SK-N-DZ (cell line): ENCODE data around the gene MRPS35.
"Not testable (repeated sequence)": the region's sequence is repeated elsewhere in the genome, so short reads cannot be mapped to it uniquely, and the experiment has no call there.

Experiments
- DNase-seq: peaks from one replicate; pipeline ENCODE4 v3.0.0-alpha.2; 2015; ENCODE audit warnings: low spot score

MRPS35 gene

DNA sequence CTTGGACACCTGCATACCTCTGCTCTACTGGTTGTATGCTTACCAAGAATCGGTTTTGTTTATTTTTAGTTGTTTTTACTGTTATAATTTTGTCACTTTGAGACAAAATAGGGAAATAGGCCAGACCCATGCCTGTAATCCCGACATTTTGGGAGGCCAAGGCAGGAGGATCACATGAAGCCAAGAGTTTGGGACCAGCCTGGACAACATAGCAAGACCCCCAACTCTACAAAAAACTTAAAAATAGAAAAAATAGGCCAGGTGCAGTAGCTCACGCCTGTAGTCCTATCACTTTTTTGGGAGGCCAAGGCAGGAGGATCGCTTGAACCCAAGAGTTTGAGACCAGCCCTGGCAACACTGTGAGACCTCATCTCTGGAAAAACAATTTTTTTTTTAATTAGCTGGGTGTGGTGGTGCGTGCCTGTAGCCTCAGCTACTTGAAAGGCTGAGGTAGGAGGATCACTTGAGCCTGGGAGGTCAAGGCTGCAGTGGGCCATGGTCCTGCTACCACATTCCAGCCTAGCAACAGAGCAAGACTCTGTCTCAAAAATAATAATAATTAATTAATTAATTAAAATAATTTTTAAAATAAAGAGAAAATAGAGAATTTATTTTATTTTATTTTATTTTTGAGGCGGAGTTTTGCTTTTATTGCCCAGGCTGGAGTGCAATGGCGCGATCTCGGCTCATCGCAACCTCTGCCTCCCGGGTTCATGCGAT lies 1.3 kb upstream of the MRPS35 start:
- DNase-seq = no peak

DNA sequence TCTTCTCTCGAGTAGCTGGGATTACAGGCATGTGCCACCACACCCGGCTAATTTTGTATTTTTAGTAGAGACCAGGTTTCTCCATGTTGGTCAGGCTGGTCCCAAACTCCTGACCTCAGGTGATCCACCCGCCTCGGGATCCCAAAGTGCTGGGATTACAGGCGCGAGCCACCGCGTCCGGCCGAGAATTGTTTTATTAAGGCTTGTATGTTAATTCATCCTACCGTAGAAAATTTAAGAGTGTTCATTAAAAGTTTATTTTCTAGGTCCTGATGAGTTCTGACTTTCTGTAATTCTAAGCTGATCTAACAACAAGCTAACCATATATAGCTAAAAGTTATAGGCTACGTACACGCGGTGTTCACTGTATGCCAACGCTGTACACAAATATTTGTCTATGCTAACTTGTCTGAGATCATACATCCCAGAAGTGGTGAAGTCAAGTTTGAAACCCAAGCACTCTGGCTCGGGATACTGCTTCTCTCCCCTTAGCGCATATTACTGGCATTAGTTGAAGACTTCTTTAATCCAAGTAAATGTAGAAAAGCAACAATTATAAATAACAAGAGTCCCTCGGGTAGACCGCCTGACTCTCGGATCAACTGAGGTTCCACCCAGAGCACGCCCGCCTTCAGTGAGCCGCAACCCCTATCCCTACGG lies 570 bp upstream of the MRPS35 start:
- DNase-seq = no peak

DNA sequence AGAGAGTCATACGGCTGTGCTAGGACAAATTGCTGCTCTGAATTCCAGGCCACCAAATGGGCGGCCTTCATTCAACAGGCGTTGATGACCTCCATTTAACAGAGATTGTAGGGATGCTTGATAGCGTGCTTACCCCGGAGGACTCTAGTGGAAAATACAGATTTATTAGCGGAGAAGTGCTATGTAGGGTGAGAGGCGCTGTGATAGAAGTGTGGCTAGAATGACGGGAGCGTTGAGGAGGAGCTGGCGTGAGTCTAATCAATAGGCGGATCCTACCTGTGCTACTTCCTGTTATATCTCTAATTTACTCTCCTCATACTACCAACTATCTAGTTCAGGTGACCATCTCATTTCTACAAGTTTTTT lies 668 bp downstream of the MRPS35 start:
- DNase-seq = peak; percentile 47

DNA sequence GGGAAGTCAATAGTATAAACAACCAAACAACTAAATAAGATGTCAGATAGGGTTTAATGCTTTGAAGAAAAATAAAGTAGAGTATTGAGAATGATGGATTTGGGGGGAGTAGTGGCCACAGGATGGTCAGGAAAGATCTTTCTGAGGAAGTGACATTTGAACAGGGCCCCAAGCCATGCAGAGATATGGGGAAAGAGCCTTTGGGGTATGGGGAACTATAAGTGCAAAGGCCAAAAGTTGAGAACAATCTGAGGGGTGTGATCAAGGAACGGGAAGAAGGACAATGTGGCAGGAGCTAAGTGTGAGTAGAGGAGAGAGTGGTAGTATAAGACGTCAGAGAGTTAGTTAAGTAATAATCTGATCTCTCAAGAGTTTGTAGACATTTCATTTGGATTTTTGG lies 1.3 kb downstream of the MRPS35 start:
- no peak for DNase-seq

DNA sequence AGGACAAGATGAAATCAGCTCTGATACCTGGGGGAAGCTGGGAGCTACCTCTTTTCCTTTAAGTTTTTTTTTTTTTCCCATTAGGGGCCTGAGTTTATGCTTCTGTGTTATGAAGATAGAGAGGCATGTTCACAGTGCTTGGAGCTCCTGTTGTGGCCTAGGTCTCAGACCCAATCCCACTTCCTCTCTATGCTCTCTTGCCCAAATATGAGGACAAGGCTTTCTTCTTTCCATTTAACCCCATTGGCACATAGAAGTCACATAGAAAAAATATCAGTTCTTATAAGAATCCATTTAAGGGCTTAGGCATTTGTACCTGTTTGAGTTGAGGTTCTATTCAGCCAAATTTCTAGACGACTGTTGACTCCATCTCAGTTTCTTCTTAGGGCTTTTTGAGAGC lies 12.6 kb downstream of the MRPS35 start:
- no peak for DNase-seq

DNA sequence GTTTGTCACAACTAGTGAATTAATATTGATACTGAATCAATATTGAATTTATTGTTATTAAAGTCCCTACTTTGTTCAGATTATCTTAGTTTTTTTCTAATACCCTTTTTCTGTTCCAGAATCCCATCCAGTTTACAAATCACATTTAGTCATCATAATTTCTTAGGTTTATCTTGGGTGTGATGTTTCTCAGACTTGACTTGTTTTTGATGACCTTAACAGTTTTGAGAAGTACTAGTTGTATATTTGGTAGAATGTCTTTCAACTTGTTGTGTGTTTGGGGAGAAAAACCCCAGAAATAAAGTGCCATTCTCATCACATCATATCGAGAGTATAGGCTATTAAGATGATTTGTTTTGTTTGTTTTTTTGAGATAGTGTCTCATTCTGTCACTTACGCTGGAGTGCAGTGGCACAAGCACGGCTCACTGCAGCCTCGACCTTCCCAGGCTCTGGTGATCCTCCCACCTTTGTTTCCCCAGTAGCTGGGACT lies 19.5 kb downstream of the MRPS35 start:
- no peak for DNase-seq

DNA sequence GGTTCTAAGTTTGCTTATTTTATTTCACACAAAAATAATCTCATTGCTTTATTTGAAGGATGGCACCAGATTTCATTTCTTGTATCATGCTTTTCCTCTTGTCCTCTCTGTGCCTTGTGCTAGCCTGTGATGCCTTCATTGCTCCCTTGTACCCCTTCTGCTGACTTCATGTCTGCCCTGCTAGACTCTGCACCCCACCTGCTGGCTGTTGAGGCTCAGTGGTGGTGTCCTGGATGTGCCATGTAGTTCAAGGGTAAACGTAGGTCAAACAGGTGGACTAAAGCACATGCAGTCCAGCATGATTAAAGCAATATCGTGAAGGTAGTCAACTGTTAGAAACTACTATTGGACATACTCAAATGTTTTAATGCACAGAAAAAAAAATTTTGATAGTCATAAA lies 21.6 kb downstream of the MRPS35 start:
- peak; percentile 13 for DNase-seq

DNA sequence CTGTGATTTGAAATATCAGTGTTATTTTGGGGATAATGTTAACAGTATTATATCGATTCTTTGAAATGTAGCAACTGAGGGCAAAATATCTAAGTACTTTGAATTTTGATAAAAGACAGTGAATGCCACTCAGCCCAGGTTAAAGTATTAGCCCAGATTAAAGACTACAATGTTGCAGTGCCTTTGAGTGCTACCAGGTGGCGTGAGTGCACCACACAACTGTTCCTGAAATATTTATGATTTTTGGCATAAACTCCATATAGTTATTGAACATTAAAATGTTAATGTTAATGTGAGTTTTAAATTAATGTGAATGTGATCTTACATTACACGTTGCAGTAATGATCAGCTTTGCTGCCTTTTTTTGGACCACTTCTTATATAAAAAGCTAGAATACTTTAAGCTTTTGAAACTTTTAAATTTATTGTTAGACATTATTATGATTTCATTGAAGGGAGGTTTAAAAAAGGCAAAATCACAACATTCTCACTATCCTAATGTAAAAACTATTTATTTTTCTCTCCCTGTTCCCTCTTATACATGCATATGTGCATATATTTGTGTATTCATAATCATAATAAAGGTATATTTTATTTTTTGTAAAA lies 22.5 kb downstream of the MRPS35 start:
- DNase-seq = peak; percentile 18

DNA sequence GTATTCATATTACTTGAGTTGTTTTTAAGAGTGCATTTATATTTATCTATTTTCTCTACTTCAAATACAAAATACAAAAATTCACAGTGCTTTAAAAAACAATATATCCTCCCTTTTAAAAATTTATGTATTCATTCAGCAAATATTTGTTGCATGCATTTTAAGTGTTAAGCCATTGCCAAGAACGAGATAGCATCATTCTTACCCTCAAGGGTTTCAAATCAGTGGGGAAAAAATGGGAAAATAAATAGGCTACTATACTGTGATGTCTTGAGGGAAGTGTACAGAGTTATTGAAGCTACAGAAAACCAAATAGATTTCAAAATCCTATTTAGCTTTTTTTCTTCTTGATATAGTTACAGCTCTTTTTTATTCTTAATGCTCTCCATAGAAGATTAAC lies 23.2 kb downstream of the MRPS35 start:
- no peak for DNase-seq

DNA sequence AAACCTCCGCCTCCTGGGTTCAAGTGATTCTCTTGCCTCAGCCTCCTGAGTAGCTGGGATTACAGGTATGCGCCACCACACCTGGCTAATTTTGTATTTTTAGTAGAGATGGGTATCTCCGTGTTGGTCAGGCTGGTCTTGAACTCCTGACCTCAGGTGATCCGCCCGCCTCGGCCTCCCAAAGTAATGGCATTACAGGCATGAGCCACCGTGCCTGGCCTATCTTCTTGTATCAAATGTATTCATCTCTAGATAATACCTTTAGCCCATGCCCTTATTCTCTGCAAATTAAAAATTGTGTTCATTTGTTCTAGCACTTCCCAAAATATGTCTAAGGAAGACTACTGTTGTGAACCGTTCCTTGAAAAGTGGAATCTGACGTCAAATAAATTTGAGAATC lies 23.7 kb downstream of the MRPS35 start:
- not testable (repeated sequence) for DNase-seq

DNA sequence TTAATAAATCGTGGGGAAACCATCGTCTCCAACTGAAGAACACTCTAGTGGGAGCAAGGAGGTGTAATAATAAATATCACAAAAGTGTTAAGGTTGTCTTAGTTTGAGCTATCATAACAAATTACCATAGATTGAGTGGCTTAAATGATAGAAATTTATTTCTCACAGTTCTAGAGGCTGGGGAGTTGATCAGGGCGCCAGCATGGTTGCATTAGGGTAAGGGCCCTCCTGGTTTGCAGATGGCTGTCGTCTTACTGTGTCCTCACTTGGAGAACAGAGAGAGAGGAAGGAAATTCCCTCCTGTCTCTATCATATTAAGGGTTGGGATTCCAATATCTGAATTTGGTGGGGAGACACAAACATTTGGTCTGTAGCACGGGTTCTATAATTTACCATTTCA lies 33.0 kb downstream of the MRPS35 start:
- DNase-seq = no peak

DNA sequence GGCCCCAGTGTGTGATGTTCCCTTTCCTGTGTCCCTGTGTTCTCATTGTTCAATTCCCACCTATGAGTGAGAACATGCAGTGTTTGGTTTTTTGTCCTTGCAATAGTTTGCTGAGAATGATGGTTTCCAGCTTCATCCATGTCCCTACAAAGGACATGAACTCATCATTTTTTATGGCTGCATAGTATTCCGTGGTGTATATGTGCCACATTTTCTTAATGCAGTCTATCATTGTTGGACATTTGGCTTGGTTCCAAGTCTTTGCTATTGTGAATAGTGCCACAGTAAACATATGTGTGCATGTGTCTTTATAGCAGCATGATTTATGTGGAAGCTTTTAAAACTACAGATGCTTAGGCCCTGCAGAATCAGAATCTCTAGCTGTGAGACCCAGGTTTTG lies 35.1 kb downstream of the MRPS35 start:
- DNase-seq = not testable (repeated sequence)

DNA sequence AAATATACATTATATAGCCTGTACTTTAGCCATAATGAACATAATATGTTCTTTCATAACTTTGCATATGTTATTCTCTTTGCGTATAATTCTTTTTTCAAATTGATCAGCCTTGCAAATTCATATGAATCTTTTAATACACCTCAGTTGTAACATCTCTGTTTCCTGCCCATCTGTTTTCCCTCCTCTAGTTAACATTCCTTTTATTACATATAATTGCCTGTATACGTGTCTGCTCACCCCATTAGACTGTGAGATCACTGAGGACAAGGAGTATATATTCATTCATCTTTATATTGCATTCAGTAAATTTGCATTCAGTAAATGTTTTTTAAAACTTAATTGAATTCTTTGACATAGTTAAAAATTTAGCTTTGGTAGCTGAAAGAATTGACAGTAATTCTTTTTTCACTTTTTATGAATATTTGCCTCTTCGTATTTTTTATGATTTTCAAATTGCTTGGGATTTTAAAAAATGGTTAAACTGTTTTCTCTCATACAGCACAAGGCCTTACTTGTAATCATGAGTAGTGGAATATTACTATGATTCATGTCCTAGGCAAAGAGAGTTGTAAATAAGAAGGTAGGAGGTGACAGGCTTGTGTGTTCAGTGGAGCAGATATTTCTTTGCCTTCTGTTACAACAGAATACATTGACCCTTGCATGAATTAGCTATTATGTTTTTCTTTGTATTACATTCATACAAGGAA lies 36.6 kb downstream of the MRPS35 start:
- DNase-seq = no peak

DNA sequence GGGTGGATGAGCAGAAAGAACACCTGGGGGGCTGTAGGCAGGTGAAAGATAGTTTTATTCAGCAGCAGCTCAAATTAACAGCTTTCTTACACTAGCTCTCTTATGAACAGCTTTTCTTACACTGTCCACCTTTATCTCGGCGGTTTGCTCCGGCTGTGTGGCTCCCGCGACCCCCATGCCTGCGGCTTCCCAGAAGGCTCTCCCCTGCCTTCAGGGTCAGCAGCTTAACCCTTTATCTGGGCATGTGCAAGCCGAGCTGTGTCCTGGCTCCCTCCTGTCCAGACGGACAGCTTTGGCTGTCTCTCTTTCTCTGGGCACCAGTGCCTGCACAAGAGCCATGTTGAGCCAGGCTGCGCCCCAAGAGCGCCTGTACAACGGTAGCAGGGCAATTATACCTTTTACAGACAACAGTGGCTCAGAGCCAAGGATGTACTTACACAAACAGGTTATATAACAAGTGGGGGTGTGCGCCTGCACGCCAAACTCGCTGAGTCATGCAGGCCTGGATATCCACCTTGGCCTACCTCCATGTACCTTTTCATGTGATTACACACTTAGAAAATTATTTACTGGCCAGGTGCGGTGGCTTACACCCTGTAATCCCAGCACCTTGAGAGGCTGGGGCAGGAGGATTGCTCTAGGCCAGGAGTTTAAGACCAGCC lies 40.9 kb downstream of the MRPS35 start:
- DNase-seq = no peak

DNA sequence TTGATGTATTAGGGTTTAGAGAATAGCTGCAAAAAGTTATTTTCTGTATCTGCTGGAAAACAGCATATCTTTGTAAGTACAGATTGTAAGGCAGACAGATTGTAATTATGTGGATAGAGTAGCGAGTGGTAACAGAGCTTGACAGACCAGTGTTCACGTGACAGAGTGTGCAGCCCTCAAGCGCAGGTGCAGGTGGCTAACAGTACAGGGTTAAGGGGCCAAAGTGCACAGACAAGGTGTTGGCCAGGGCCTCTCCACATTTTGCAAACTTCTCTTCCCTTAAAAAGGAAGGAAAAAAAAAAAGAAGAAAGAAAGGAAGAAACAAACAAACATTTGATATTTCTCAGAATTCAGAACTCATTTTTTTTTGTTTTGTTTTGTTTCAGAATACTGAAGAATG lies 44.2 kb downstream of the MRPS35 start:
- no peak for DNase-seq

DNA sequence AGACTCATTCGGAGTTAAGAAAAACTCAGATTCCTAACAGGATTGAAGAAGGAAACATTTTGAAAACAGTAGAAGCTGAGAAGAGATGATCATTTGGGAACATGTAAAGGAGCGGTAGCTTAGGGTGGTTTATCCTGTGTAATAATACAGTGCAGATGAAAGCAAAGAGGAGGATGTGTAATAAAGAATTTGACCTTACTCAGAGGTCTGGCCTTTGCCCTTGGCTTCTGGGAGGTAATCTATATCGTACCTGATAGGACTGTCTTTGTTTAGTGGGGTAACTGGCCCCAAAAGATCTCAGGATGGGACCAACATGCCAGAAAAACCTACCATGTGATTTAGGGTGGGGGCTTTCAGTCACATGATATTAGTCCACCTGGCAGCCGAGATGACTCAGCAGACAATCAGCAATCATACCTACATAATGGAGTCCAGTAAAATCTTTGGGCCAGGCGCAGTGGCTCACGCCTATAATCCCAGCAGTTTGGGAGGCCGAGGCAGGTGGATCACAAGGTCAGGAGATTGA lies 46.1 kb downstream of the MRPS35 start:
- DNase-seq = no peak

DNA sequence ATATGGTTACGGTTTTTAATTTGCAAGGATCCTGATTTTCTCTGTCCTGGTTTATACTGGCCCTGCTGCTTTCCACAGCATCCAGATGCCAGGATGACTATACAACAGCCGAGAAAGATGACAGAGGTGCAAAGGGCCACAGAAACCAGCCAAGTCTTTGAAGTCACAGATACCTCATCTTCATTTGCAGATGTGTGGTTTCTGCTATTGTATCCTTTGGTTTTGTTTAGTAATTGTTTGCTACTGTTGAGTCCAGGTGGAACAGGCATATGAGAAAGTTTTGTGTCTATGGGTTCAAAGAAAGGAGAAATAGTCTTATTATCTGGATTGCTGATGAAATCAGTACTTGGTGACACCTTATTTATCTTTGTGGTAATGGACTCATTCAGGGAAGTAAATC lies 52.1 kb downstream of the MRPS35 start:
- no peak for DNase-seq

DNA sequence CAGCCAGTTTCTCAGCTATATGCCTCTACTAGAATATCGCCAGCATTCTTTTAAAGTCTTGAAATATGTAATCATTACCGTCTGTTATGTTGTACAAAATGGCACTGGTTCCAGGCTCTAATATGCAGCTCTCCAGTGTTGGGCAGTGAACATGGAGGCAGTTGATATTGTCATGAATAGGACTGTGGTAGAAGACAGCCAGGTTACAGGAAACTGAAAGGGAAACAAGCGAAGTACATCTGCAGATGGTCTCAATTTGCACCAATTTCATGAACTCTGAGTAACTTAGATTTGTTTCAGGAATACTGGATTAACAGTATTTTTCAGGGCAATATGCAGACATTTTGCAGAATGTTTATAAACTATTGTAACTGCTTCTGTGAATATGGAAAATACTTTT lies 56.0 kb downstream of the MRPS35 start:
- no peak for DNase-seq

DNA sequence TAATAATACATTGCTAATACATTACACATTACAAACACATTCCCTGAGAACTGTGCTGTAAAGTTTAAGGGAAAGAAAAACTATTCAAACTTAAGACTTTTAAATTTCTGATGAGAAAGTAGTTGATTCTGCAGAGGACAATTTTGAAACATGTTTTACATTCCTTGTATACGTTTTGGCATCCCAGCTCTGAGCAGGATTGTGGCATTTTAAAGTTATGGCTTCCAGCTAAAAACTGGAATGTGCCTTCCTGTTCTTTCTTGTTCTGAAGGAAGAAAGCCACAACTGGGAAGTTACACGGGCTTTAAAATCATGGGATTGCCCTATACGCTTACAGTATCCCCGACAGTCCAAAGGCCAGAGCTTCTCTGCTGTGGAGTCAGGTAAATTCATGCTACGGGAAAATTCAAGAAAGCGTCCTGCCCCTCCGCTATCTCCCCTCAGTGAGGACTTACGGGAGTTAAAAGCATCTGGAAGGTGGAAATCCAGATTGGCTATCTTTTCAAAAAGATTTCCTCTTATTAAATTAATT lies 58.6 kb downstream of the MRPS35 start:
- DNase-seq = no peak

DNA sequence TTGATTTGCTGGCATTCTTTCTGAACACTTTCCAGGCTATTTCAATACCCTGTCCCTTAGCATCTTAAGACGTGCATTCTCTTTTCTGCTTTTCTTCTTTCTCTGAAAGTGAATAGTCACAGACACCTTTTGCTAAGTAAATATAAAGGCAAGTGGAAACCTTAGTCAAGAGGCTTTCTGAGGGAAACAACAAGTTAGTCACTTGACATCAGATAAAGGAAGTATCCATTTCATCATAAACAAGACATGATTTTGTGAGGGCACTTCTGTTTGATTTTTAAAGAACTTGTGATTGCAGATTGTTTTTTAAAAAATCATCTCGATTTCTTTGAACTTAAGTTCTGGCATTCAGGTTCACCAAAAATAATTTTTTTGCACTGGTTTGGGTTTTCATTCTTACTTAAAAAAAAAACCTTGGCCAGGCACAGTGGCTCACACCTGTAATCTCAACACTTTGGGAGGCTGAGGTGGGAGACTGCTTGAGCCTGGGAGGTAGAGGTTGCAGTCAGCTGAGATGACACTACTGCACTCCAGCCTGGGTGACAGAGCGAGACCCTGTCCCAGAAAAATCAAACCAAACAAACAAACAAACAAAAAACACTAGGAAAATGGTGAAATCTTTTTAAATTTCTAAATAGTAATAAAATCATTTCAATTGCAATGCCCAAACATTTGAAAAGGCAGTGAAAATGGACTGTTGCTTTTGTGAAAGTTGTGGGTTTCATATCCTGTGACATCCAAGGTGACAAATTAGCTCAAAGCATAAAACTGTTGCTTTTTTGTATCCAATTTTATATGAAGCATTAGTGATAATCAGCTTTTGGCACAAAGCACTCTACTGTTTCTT lies 61.1 kb downstream of the MRPS35 start:
- no peak for DNase-seq
